Naive thymus-derived CD4-positive, alpha-beta T cell (primary cell): ENCODE data around the gene STX5. TPM values are rescaled to one million over a fixed set of nuclear protein-coding genes. Genes with fewer than 3 reads are reported as not detected.
"Not testable (repeated sequence)": the region's sequence is repeated elsewhere in the genome, so short reads cannot be mapped to it uniquely, and the experiment has no call there.

ENCODE experiments used
- ATAC-seq: fragments of 150-1000 bp; cut with Tn5 transposase; 2 replicates; pipeline ENCODE4 v1.10.0; 2021; ENCODE audit warnings: mild to moderate bottlenecking, moderate library complexity
- CTCF ChIA-PET: fragments of 350-600 bp; sonication (Branson Sonifier 250); formaldehyde crosslinking; loops from one replicate; lab custom pipeline; 2021; ENCODE audit warnings: antibody characterized with exemption; lab: Charles Lee
- POLR2A ChIA-PET: fragments of 350-600 bp; sonication (Branson Sonifier 250); formaldehyde crosslinking; loops from one replicate; lab custom pipeline; 2021; ENCODE audit warnings: antibody characterized with exemption, inconsistent platforms; lab: Charles Lee
- DNase-seq, 9 donors: peaks; one replicate each; pipeline versions ENCODE4 v3.0.0 to v3.0.0-alpha.2; 2020 to 2022; ENCODE audit warnings: mixed read lengths in 1 of 9
- H3K27ac ChIP-seq: one replicate; pipeline ENCODE4 v1.7.0; 2013; ENCODE audit warnings: mild to moderate bottlenecking, low read depth, low read length, moderate library complexity
- H3K27me3 ChIP-seq, 2 donors: one replicate each; pipeline ENCODE4 v1.7.0; 2013; ENCODE audit warnings: low read length in 2 of 2, mild to moderate bottlenecking in 2 of 2, moderate library complexity in 2 of 2; ENCODE audit not compliant: control insufficient read depth in 2 of 2, insufficient read depth in 2 of 2
- H3K36me3 ChIP-seq, 3 experiments: 1 replicate in 2 of 3; 2 replicates in 1 of 3; pipeline ENCODE4 v1.7.0; 2013; ENCODE audit warnings: low read length in 3 of 3, mild to moderate bottlenecking in 3 of 3, moderate library complexity in 1 of 3; ENCODE audit not compliant: insufficient read depth in 3 of 3, control insufficient read depth in 2 of 3
- H3K4me1 ChIP-seq, 2 donors: one replicate each; pipeline ENCODE4 v1.7.0; 2013; ENCODE audit warnings: low read length in 2 of 2, mild to moderate bottlenecking in 2 of 2, moderate library complexity in 1 of 2; ENCODE audit not compliant: control insufficient read depth in 2 of 2, insufficient read depth in 2 of 2
- H3K4me3 ChIP-seq: 2 replicates; pipeline ENCODE4 v1.7.0; 2013; ENCODE audit warnings: mild to moderate bottlenecking, low read length
- H3K9me3 ChIP-seq, 3 experiments: 1 replicate in 2 of 3; 2 replicates in 1 of 3; pipeline ENCODE4 v1.7.0; 2013; ENCODE audit warnings: low read length in 3 of 3; ENCODE audit not compliant: control insufficient read depth in 2 of 3
- H3K27ac Mint-ChIP-seq, 9 donors: one replicate each; pipeline ENCODE4 v1.8.0; 2020 to 2022; ENCODE audit warnings: mixed read lengths in 9 of 9, mild to moderate bottlenecking in 8 of 9, moderate library complexity in 5 of 9, inconsistent platforms in 2 of 9
- H3K27me3 Mint-ChIP-seq, 5 donors: one replicate each; pipeline ENCODE4 v1.8.0; 2021 to 2022; ENCODE audit warnings: mixed read lengths in 5 of 5, mild to moderate bottlenecking in 1 of 5
- H3K36me3 Mint-ChIP-seq, 5 donors: one replicate each; pipeline ENCODE4 v1.8.0; 2020 to 2022; ENCODE audit warnings: mixed read lengths in 5 of 5, mild to moderate bottlenecking in 3 of 5, inconsistent platforms in 1 of 5
- H3K4me1 Mint-ChIP-seq, 7 donors: one replicate each; pipeline ENCODE4 v1.8.0; 2020 to 2022; ENCODE audit warnings: mixed read lengths in 7 of 7, mild to moderate bottlenecking in 3 of 7, inconsistent platforms in 1 of 7
- H3K4me3 Mint-ChIP-seq, 10 donors: one replicate each; pipeline ENCODE4 v1.8.0; 2020 to 2022; ENCODE audit warnings: mild to moderate bottlenecking in 10 of 10, mixed read lengths in 10 of 10, moderate library complexity in 6 of 10, inconsistent platforms in 2 of 10
- H3K9me3 Mint-ChIP-seq, 11 donors: one replicate each; pipeline ENCODE4 v1.8.0; 2020 to 2022; ENCODE audit warnings: mixed read lengths in 11 of 11, mild to moderate bottlenecking in 4 of 11, inconsistent platforms in 1 of 11, moderate library complexity in 1 of 11
- intact Hi-C, 2 donors: fragments of 100-400 bp; cut with micrococcal nuclease; formaldehyde crosslinking; loops; one replicate each; pipeline ENCODE4 v1.15.1; 2023
- polyA plus RNA-seq, 2 donors: library from polyadenylated mRNA; unstranded; fragments of 300-500 nt; fragmentation: Illumina TruSeq; gene quantifications; one replicate each; pipeline ENCODE4 v1.2.3, GENCODE V29; 2021
- total RNA-seq, 6 experiments: library from RNA in 5 of 6; stranded (reverse) in 5 of 6; gene quantifications; 1 replicate in 5 of 6; 2 replicates in 1 of 6; pipeline ENCODE4 v1.2.3 and lab custom pipeline; 2021 to 2026

STX5 gene
- total and polyA plus RNA-seq, 7 experiments from 2014 or later, result 23.8 to 152 (median 53.6) TPM

DNA sequence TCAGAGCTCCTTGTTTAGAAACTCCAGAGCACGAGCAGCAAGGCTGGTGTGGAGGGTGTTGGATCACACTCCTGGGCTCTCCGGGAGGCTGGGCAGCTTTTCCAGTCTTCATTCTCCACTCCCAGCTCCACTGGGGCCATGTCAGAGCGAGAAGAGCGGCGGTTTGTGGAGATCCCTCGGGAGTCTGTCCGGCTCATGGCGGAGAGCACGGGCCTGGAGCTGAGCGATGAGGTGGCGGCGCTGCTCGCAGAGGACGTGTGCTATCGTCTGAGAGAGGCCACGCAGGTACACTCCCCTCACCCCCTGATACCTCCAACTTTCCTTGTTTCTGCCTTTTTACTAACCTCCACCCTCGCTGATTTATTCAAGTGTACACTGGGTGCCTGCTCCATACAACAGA lies 56.2 kb downstream of the STX5 start:
- no peaks in the 10 kb centered on the region for H3K27me3 ChIP-seq
- DNase-seq (no peak), ATAC-seq (no peak)
- Mint-ChIP-seq H3K9me3 (no peaks in the 10 kb centered on the region), H3K36me3 (peaks cover 0 to 22% (median 7%) of the 10 kb centered on the region in 5 donors), H3K4me3 (peak overlapping the region in 2 of 10 donors; percentile 16 to 45), H3K4me1 (peaks cover 9 to 26% (median 15%) of the 10 kb centered on the region in 7 donors), H3K27me3 (no peaks in the 10 kb centered on the region), H3K27ac (peak overlapping the region in 2 of 9 donors; percentile 12 to 24)
- peaks cover 0 to 33% (median 0%) of the 10 kb centered on the region in 3 experiments for H3K36me3 ChIP-seq
- H3K27ac ChIP-seq, result no peak overlapping the region
- CTCF ChIA-PET, result interaction anchor here (1.3 kb wide), 2 partner anchors 11 to 215 kb away, joined by 3 to 6 read pairs; partner anchors contain the start of gene TMEM179B
- intact Hi-C loops, result no loop called here
- H3K4me3 ChIP-seq, result no peak overlapping the region
- no peaks in the 10 kb centered on the region for H3K9me3 ChIP-seq
- peaks cover under 1 to 2% of the 10 kb centered on the region in 2 donors for H3K4me1 ChIP-seq
- POLR2A ChIA-PET, result interaction anchor here (0.6 to 3.3 kb wide), 9 partner anchors 11 to 110 kb away, joined by 3 to 15 read pairs (median 4); partner anchors contain the start of genes POLR2G, TEX54, TMEM179B and ZBTB3

- DNase-seq (no peak), ATAC-seq (no peak)
- Histone ChIP-seq H3K9me3 (no peaks in the 10 kb centered on the region), H3K4me1 (peaks cover 10 to 13% of the 10 kb centered on the region in 2 donors), H3K36me3 (peaks cover 0 to 33% (median 0%) of the 10 kb centered on the region in 3 experiments), H3K27me3 (no peaks in the 10 kb centered on the region), H3K4me3 (no peak overlapping the region), H3K27ac (no peak overlapping the region)
- intact Hi-C loops, result no loop called here
- Mint-ChIP-seq H3K4me1 (peaks cover 21 to 36% (median 27%) of the 10 kb centered on the region in 7 donors), H3K27ac (peak overlapping the region in 1 of 9 donors; percentile 49), H3K27me3 (no peaks in the 10 kb centered on the region), H3K36me3 (peaks cover 0 to 22% (median 7%) of the 10 kb centered on the region in 5 donors), H3K4me3 (no peak overlapping the region), H3K9me3 (no peaks in the 10 kb centered on the region)
- ChIA-PET POLR2A (interaction anchor here (0.8 to 3.3 kb wide), 9 partner anchors 13 to 109 kb away, joined by 3 to 15 read pairs (median 4); partner anchors contain the start of genes HNRNPUL2, POLR2G, TTC9C and ZBTB3), CTCF (interaction anchor here (1.3 kb wide), 1 partner anchor 12 kb away, joined by 6 read pairs; the partner anchor contains the start of gene TMEM179B)
Observed at GRCh38 chr11:62774407-62774806, 57.4 kb downstream of the STX5 start.

- H3K36me3 Mint-ChIP-seq, result peaks cover 0 to 15% (median 6%) of the 10 kb centered on the region in 5 donors
Observed at GRCh38 chr11:62771144-62772021, 60.5 kb downstream of the STX5 start, which contains the start of gene TAF6L. Gene TAF6L, plus strand, starts transcription at chr11:62771396. Its CDS starts 4,388 bp downstream, at chr11:62775784.

GRCh38 chr11:62770778-62771143 lies 61.1 kb downstream of the STX5 start:
- ATAC-seq, result no peak
- Histone ChIP-seq H3K36me3 (peaks cover 0 to 28% (median 0%) of the 10 kb centered on the region in 3 experiments), H3K4me3 (peak overlapping the region; percentile 66), H3K27me3 (no peaks in the 10 kb centered on the region), H3K9me3 (no peaks in the 10 kb centered on the region), H3K4me1 (peaks cover 10 to 13% of the 10 kb centered on the region in 2 donors), H3K27ac (peak overlapping the region; percentile 82)
- POLR2A ChIA-PET, result interaction anchor here (0.7 to 7.7 kb wide), 24 partner anchors 9 to 178 kb away, joined by 3 to 74 read pairs (median 7); partner anchors contain the start of genes C11orf98, CSKMT, HNRNPUL2 and NXF1
- H3K36me3 Mint-ChIP-seq, result peaks cover 0 to 15% (median 5%) of the 10 kb centered on the region in 5 donors
- no peaks in the 10 kb centered on the region for H3K27me3 Mint-ChIP-seq
- H3K4me3 Mint-ChIP-seq, result peak overlapping the region; percentile 88 to 98 (median 94)
- peaks cover 17 to 41% (median 27%) of the 10 kb centered on the region in 7 donors for H3K4me1 Mint-ChIP-seq
- H3K9me3 Mint-ChIP-seq, result no peaks in the 10 kb centered on the region
- CTCF ChIA-PET, result interaction anchor here (0.6 to 2.2 kb wide), 5 partner anchors 9 to 86 kb away, joined by 3 to 6 read pairs (median 4); partner anchors contain the start of gene ZBTB3
- intact Hi-C loops, result loop anchor here (1.0 kb wide), 10 partner anchors 9 to 179 kb away; partner anchors contain the start of genes POLR2G (in 2 of the 2), WDR74 (in 2 of the 2), ZBTB3 (in 2 of the 2) and HNRNPUL2 (in 1 of the 2)
- peak in 2 of 9 donors; percentile 20 to 42 for DNase-seq
- peak overlapping the region; percentile 89 to 97 (median 94) for H3K27ac Mint-ChIP-seq

More at GRCh38 chr11:62771144-62772021, 60.5 kb downstream of the STX5 start, which contains the start of gene TAF6L:
- intact Hi-C loops, result loop anchor here (1.0 kb wide), 10 partner anchors 10 to 180 kb away; partner anchors contain the start of genes POLR2G (in 2 of the 2), WDR74 (in 2 of the 2), ZBTB3 (in 2 of the 2) and HNRNPUL2 (in 1 of the 2)
- peak within 1 kb of the TSS; percentile 82 for H3K27ac ChIP-seq
- ATAC-seq (peak; percentile 92), DNase-seq (peak; percentile 80 to 98 (median 82))
- H3K4me3 Mint-ChIP-seq, result peak within 1 kb of the TSS; percentile 88 to 98 (median 94)
- no peaks in the 10 kb centered on the region for H3K9me3 Mint-ChIP-seq
- H3K4me1 Mint-ChIP-seq, result peaks cover 17 to 37% (median 27%) of the 10 kb centered on the region in 7 donors
- H3K27me3 Mint-ChIP-seq, result no peaks in the 10 kb centered on the region
- H3K9me3 ChIP-seq, result no peaks in the 10 kb centered on the region
- H3K36me3 ChIP-seq, result peaks cover 0 to 26% (median 0%) of the 10 kb centered on the region in 3 experiments
- ChIA-PET POLR2A (interaction anchor here (0.7 to 7.7 kb wide), 27 partner anchors 9 to 179 kb away, joined by 3 to 74 read pairs (median 6); partner anchors contain the start of genes C11orf98, CSKMT, HNRNPUL2 and INTS5), CTCF (interaction anchor here (0.6 to 2.2 kb wide), 4 partner anchors 9 to 85 kb away, joined by 3 to 10 read pairs (median 5); no protein-coding TSS in a partner anchor)
- peak within 1 kb of the TSS; percentile 89 to 97 (median 94) for H3K27ac Mint-ChIP-seq
- peaks cover 10 to 13% of the 10 kb centered on the region in 2 donors for H3K4me1 ChIP-seq
- no peaks in the 10 kb centered on the region for H3K27me3 ChIP-seq
- H3K4me3 ChIP-seq, result peak within 1 kb of the TSS; percentile 66

DNA sequence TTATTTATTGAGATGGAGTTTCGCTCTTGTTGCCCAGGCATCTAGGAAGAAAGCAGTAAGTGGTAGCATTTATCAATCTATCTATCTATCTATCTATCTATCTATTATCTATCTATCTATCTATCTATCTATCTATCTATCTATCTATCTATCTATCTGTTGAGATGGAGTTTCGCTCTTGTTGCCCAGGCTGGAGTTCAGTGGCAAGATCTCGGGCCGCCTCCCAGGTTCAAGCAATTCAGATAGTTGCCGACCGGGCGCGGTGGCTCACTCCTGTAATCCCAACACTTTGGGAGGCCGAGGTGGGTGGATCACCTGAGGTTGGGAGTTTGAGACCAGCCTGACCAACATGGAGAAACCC lies 71.0 kb downstream of the STX5 start:
- Mint-ChIP-seq H3K4me1 (peaks cover 13 to 33% (median 21%) of the 10 kb centered on the region in 7 donors), H3K36me3 (peaks cover 0 to 11% (median 7%) of the 10 kb centered on the region in 5 donors), H3K27ac (peak overlapping the region; percentile 85 to 98 (median 97)), H3K4me3 (peak overlapping the region; percentile 14 to 99 (median 98))
- not testable (repeated sequence) for H3K9me3 Mint-ChIP-seq, H3K27me3 ChIP-seq, H3K9me3 ChIP-seq, ATAC-seq, H3K27me3 Mint-ChIP-seq, DNase-seq, H3K4me3 ChIP-seq, H3K36me3 ChIP-seq
- ChIA-PET CTCF (interaction anchor here (0.5 to 2.6 kb wide), 5 partner anchors 25 to 336 kb away, joined by 3 to 18 read pairs (median 4); partner anchors contain the start of gene TMEM179B), POLR2A (interaction anchor here (0.6 to 4.3 kb wide), 24 partner anchors 7 to 1392 kb away, joined by 3 to 49 read pairs (median 6); partner anchors contain the start of genes C11orf98, CSKMT, HNRNPUL2 and SLC3A2)
- H3K4me1 ChIP-seq, result peaks cover 9 to 14% of the 10 kb centered on the region in 2 donors
- peak overlapping the region; percentile 65 for H3K27ac ChIP-seq
- intact Hi-C loops, result loop anchor here (1.0 to 2.0 kb wide), 9 partner anchors 8 to 120 kb away; partner anchors contain the start of genes TAF6L (in 2 of the 2), BSCL2 (in 1 of the 2), GNG3 (in 1 of the 2) and HNRNPUL2 (in 1 of the 2)
